SK-N-MC (cell line): ENCODE results near the gene MCTP2.

Experiments
- FOXP2 ChIP-seq: optimal IDR thresholded peaks from 2 replicates; pipeline ENCODE3; 2011; ENCODE audit warnings: mild to moderate bottlenecking, moderate library complexity; ENCODE audit not compliant: insufficient read depth; ENCODE audit errors: extremely low read length, control extremely low read depth
- POLR2AphosphoS5 ChIP-seq: IDR thresholded peaks from 2 replicates; pipeline ENCODE4 v1.6.1; 2012; ENCODE audit warnings: mild to moderate bottlenecking, low read depth, low read length, borderline replicate concordance

- TF ChIP-seq FOXP2 (no peak), POLR2AphosphoS5 (no peak)
Observed at GRCh38 chr15:94380798-94381197, 149.4 kb downstream of the MCTP2 start.
